ENCODE measurements around the gene PDE6B.
A peak's percentile ranks its signal among the peaks of the same experiment; 100 is the strongest.
"Not testable (repeated sequence)": the region's sequence is repeated elsewhere in the genome, so short reads cannot be mapped to it uniquely, and the experiment has no call there.

Gene PDE6B

DNA sequence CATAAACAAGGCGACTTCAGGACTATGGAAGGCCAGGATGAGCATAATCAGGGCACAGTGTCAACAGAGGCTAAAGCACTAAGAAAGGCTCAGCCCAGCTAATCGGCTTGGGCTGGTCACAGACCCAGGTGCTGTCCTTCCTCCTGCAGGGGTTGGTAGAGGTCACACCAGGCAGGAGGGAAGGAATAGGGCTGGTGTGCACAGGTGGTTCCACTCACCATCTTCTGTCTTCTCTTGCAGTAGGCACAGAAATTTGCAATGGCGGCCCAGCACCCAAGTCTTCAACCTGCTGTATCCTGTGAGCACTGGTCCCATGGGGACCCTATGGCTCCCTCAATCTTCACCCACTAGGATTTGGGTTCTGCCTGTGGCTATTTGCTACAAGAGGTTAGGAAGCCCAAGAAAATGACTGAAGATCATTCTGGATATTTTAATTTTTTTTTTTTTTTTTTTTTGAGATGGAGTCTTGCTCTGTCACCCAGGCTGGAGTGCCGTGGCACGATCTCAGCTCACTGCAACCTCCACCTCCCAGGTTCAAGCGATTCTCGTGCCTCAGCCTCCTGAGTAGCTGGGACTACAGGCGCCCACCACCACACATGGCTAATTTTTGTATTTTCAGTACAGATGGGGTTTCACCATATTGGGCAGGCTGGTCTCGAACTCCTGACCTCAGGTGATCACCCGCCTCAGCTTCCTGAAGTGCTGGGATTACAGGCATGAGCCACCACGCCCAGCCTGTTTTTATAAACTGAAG lies 44.6 kb downstream of the PDE6B start:
- DNase-seq (ENCODE audit: low spot score) = not testable (repeated sequence)

DNA sequence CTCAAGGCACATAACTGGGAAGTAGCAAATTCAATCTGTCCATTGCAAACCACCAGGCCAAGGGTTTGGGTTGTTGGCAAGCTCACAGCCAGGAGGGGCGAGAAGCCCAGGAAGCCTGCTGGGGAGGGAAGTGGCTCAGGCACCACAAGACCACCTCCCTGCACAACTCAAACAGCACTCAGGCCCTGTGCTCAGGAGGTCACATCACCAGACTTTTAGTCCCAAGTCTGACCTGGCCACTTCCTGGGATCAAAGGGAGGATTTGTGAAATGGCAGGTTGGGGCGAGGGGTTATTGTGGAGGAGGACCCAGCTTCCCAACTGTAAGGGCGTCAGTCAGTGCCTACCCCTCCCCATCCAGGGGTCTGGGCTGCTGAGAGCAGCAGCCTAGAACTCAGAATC lies 46.4 kb downstream of the PDE6B start:
- DNase-seq (ENCODE audit: low spot score) = no peak

DNA sequence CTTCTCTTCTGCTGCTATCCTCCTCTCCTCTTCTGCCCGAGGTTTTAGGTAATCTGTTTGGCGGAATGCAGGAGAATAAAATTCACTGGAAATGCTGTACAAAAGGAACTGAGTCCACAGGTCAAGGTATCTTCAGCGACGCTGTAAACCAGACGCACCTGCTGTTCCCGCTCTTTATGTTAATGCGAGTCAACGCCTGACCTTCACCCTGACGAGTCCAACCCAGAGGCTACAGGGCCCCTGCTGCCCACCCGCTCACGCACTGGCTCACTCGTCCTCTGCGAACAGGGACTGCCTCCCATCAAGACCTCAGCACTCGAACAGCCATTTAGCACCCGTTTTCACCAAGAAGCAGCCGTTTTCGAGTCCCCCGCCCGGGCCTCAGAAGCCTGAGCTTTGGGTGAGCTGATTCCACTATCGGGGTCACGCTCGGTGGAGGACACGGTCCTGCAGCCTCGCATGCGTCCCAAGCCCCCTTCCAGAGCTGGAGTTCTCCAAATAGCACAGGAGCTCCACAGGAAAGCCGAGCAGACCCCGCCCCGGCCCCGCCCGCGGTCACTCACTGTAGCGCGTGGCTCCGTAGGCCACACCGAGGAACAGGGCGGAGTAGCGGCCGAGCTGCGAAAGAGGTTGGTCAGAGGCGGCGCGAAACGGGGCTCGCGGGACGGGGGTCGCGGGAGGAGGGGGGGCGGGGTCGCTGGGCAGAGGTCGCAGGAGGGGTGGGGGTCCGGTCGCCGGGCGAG lies 48.1 kb downstream of the PDE6B start:
- DNase-seq (ENCODE audit: low spot score) = peak; percentile 66

DNA sequence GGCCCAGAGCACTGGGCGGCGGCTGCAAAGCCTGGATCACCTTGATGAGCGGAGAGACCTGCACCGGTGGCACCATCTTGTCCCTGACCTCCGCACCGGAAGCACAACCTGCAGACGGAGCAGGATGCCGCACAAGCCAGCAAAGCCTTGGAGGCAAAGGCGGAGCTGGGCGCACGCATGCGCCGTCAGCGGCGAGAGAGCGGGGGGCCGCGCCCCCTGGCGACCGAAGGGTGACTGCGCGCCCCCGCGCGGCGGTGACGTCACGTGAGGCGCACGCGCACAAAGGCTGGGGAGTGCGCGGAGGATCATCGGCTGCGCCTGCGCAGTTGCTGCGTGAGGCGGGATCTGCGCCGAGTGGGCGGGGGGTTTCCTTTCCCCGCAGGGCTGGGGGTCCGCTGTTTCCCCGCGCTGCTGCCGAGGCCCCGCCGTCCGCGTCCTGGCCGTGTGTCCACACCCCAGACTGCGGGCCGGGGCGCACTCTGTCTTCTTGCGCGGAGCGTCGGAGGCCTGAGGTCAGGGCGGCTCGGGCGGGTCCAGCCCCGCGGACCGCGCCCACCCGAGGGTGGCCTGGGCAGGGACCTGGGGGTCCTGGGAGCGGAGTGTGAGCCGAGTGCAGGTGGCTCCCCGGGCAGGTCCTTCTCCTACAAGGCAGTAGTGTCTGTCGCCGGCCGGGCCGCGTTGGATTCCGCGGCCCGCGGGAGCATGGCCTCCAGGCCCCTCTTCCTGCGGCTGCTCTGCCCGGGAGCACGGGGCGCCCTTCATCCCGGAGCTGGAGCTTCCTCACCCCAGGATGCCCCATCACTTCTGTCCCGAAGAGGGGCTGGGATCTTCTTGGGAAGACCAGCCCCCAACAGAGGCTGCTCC lies 49.0 kb downstream of the PDE6B start, which contains the start of the genes ATP5ME and MYL5:
TSS of gene ATP5ME (minus strand) at position 105 of the 864 bp plus-strand sequence. CDS start at position 76, 29 bp downstream.
TSS of gene MYL5 (plus strand) at position 371 of the 864 bp plus-strand sequence. CDS start 3,485 bp downstream, outside the sequence.
- DNase-seq (ENCODE audit: low spot score) = peak; percentile 100

DNA sequence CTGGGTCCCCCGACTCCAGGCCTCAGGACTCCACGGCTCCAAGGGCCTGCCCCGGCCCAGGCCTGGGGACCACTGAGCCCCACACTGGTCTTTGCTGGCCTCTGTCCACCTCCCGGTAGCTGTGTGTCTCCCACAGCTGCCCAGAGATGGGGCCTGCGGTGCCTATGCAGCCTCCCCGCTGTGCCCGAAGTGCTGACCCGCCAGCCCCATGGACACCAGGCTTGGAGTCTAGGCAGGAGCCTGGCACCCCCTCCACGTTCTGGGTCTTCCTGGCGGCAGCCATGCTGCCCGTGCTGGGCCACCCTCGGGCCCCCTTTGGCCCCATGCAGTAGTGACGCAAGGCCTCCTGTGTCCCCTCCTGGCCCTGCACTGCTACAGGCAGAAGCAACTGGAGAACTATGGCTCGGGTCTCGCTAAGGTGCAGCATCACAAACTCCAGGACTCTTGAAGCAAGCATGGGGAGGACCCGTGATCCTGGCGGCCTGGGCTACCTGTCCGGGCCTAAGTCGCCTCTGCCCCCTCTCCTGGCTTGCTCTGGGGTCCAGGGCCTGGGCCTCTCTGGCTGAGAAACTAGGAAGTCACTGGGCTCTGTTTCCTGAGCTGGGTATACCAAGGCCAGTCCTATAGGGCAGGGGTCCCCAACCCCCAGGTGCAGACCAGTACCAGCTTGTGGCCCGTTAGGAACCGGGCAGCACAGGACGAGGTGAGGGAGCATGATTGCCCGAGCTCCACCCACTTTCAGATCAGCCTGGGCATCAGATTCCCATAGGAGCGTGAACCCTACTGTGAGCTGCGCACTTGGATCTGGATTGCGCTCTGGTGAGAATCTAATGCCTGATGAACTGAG lies 49.9 kb downstream of the PDE6B start:
- peak; percentile 47 for DNase-seq (ENCODE audit: low spot score)

DNA sequence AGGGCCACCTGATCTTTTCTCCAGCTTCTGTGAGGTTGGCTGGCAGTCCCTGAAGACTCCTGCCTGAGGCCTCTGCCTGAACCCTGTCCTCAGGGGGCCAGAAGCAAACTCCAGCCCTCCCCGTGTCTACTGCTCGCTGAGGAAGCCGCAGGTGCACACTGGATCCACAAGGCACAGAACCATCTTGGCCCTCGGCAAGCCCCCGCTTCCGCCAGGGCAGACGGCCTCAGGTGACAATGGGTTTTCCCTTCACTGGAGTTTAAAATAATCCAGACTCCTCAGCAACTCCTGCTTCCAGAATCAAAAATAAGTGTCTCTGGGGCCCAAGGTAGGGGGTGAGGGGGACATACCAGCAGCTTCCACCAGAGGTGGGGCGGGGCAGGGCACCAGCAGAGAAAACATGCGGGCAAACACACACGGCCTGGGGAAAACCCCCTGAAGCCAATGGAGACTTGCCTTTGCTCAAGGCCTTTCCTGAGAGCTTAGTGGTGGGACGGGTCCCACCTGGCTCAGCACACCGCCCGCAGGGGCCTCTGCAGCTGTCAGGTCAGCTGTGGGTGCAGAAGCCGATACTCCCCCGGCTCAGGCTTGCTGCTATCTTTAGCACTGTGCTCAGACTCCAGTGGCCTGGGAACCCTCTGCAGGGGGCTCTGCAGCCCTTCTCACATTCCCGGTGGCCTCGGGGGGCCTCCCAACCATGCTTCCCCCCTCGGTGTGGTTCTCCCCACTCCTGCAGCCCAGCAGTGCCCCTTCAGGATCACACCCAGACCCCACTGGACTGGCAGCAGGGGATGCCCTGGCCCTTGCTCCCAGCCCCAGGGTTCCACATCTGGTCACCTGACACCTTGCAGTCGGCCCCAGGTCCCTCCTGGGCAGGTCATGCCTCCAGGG lies 50.9 kb downstream of the PDE6B start:
- no peak for DNase-seq (ENCODE audit: low spot score)

DNA sequence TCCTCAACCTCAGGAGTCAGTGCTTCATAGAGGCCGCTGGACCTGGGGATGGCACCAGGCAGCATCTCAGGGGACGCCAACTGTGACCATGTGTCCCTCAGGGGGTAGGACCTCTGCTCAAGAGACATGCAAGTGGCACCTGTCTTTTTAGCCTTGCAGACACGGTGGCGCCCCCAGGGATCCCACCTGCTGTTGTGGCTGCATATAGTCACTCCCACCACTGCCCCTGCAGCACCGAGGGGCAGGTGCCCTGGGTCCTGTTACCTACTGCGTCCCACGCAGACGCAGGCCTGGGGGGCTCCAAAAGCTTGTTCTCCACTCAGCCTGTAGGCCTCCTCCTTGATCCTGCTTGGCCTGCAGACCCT lies 51.5 kb downstream of the PDE6B start:
- DNase-seq (ENCODE audit: low spot score) = no peak

DNA sequence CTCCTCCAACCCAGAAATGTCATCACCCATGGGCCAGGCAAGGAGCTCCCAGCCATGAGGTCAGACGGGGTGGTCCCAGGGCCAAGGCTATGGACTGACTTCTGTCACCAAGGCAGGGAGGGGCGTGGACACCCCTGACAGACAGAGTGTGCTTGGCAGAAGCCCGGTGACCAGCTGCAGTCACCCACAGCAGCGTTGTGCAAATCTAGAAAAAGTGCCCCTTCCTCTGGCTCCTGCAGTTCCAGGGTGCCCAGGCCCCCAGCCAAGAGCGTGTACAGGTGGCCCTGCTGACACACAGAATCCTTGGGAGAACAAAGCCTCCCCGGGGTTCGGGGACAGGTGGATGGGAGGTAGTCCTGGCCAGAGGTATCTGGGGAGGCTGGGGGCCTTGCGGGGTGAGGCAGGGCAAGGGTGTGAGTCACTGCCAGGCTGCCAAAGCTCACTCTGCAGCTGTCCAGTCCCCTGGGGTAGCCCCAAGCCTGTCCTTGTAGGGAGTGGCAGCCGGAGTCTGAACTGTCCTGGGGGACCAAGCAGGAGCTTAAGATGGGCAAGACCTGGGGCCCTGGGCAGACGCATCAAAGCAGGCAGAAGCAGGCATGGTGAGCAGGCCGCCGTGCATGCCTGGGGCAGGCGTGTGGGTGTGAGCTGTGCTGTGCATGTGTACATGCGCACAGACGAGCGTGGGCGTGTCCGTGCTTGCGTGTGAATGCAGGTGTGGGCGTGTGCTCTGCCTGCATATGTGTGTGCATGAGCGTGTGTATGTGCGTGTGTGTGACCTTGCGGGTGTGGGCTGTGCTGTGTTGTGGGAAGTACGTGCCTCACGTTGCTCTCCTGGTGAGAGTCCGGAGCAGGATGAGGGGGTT lies 52.3 kb downstream of the PDE6B start:
- no peak for DNase-seq (ENCODE audit: low spot score)

DNA sequence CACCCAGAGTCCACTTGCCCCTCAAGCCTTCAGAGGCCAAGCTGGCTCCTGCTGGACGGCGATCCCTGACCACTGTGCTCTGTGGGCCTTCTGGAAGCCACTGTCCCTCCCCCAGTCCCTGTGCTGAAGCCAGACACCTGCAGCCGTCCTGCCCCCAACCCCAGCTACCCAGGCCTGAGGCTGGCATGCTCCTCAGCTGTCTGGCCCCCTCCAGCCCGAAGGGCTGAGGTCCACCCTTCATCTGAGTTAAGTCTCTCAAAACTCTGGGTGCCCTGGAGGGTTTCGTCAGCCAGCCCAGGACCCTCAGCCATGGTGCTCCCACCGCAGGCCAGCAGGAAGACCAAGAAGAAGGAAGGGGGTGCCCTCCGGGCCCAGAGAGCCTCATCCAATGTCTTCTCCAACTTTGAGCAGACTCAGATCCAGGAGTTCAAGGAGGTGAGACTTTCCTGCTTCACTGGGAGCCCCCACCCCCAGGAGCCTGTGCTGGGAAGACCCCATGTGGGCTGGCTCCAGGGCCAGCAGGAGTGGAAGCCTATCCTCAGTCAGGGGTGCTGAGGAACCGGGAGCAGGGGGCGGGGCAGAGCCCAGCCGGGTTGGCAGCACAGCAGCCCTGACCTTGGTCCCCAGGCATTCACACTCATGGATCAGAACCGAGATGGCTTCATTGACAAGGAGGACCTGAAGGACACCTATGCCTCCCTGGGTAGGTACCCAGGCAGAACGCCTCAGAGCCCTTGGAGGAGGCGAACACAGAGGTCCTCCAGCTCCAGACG lies 53.1 kb downstream of the PDE6B start:
- DNase-seq (ENCODE audit: low spot score) = no peak

DNA sequence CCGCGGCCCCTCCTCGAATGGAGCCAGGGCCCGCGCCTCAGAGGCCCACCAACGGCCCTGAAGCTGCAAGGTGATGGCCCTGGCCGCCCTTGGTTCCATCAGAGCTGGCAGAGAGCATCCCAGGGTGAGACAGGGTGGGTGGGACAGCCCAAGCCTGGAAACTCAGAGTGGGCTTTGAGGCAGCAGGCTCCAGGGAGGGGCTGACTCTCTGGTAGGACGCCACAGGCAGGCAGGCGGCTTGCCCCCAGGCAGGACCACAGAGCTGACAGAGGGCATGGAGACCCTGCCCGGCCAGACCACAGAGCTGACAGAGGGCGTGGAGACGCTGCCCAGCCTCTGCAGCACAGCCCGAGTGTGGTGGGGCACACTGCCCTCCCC lies 53.7 kb downstream of the PDE6B start:
- no peak for DNase-seq (ENCODE audit: low spot score)

DNA sequence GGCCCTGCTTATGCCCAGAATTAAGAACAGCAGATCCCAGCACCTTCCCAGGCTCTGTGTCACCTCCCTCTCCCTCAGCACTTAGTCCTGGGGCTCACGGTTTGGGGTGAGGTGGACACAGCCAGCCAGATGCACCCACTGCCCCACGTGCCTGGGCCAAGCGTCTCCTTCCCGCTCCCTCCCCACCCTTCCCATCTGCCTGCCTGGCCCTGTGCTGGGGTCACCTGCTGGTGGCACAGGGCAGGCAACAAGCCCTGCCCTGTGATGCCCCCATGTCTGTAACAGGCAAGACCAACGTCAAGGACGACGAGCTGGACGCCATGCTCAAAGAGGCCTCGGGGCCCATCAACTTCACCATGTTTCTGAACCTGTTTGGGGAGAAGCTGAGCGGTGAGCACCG lies 54.3 kb downstream of the PDE6B start:
- DNase-seq (ENCODE audit: low spot score) = no peak

DNA sequence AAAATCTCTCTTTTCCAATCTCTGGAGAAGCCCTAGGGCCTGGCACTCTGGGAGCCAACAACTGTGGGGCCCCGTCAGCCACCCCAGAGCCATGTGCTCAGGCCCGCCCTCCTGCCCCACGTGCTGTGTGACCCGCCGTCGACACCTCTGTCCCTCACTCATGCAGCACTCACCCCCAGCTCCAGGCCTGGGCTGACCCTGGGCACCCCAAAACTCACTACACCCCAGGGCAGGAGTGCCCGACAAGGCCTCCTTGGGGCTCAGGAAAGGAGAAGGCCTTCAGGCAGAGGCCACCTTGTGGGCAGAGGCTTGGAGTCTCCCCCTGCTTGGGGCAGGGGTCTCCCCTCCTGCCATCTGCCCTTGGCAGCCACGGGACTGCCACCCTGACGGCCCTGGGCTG lies 54.7 kb downstream of the PDE6B start:
- DNase-seq (ENCODE audit: low spot score) = no peak

DNA sequence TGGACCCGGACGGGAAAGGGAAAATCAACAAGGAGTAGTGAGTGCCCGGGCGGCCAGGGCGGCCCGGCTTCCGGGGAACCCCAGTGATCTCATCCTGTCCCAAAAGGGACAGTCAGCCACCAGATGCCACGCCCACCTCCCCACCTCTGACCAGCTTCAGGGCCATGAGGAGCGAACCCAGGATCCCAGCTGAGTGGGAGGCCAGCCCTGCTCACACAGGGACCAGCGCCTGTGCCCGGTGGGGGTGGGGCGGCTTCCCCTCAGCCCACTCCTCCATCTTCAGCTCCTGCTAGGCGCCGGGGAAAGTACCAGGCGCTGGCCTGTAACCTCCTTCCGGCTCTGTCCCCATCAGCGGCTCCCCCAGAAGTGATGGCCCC lies 55.2 kb downstream of the PDE6B start:
- no peak for DNase-seq (ENCODE audit: low spot score)

DNA sequence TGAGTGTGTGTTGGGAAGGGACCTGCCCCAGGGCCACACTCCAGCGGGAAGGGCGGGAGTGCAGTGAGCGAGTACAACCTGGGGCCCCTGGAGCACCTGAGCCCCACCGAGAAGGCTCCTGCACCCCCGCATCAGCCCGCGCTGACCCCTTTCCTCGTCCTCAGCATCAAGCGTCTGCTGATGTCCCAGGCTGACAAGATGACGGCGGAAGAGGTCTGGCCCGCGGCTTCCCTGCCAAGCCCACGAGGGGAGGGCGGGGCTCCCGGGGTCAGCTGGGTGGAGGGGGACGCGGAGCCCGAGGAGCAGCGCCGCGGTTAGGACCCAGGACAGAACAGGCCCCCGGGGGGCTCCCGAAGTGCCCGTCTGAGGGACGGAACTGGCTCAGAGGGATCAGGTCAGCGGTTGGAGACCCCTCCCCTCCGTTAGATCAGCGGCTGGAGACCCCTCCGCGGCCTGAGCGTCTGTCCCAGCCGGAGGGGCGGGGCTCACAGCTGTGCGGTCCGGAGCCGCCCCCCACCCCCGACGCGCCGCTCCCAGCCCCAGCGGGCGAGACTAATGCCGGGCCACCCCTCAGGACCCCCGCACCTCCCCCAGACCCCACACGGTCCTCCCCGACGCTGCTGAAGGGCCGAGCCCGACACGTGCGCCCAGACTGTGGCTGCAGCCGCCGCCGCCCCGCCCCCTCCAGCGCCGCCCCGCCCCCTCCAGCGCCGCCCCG lies 55.7 kb downstream of the PDE6B start:
- DNase-seq (ENCODE audit: low spot score) = peak; percentile 76

DNA sequence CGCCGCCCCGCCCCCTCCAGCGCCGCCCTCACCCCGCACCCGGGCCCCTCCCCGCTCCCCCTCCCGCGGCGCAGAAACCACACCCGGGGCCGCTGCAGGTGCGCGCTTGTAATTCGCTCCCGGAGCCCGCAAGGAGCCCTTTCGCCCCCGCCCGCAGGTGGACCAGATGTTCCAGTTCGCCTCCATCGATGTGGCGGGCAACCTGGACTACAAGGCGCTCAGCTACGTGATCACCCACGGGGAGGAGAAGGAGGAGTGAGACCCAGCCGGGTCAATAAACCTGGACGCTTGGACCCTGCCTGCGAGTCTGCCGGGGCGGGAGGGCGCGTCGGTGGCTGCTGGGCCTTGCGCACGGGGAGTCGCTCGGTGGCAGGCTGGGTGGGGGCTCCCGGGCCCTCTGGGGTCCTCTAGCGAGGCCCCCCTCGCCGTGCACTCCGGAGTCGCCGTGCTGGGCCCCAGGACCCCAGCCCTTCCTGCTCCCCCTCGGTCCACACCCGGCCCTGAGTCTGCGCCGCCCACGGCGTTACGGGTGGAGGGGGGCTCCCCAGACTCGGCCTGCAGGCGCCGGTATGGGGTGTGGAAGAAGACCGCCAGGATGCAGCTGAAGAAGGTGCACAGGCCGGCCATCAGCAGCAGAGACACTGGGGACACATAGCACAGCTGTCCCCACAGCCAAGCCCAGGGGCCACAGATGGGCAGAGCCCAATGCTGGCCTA lies 56.5 kb downstream of the PDE6B start:
- DNase-seq (ENCODE audit: low spot score) = no peak

DNA sequence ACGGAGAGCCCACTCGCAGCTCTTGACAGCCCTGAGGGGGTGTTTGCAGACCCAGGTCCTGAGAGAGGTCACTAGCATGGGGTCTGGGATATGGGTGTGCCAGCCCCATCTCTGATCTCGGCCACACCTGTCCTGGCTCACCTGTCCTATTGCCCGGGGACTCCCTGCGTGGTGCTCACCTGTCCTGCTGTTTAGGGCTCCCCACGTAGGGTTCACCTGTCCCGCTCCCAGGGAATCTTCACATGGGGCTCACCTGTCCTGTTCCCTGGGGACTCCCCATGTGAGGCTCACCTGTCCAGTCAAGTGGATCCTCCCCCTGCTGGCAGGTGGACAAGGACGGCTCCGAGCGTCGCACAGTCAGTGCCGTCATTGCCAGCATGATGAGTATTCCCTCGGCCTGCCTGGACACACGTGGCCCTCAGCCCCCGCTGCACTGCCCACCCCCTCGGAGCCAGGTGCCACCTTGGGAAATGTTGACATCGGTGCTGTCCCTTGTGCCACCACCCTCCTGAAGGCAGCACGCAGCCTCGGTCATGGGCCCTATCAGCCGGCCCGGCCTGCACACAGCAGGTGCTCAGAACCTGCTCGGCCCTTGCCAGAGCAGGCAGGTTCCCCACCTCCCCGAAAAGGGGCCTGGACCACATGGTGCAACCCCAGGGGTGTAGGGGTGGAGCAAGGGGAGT lies 57.3 kb downstream of the PDE6B start:
- DNase-seq (ENCODE audit: low spot score) = no peak
